GM21367 (cell line): ENCODE measurements around the gene CHAT.

Experiments
- ATAC-seq: cut with Tn5 transposase; IDR thresholded peaks from one replicate; pipeline ENCODE4 v1.9.1; 2021; ENCODE audit not compliant: unreplicated experiment

CHAT gene

DNA sequence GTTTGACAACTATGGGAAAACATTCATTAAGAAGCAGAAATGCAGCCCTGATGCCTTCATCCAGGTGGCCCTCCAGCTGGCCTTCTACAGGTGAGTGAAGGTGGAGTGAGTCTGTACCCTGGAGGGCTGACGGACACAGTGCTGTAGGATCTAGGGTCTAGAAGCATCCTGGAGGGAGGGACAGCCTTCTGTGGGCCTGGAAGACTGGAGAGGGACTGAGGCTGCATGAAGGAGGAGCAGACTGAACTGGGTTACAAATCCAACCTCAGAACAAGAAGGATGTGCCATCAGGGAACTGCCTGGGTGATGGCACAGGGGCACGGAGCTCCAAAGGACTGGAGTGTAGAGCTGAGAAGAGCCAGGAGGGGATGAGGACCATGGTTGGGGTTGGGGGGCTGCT is 38.1 kb downstream of the CHAT start:
- no peak for ATAC-seq

DNA sequence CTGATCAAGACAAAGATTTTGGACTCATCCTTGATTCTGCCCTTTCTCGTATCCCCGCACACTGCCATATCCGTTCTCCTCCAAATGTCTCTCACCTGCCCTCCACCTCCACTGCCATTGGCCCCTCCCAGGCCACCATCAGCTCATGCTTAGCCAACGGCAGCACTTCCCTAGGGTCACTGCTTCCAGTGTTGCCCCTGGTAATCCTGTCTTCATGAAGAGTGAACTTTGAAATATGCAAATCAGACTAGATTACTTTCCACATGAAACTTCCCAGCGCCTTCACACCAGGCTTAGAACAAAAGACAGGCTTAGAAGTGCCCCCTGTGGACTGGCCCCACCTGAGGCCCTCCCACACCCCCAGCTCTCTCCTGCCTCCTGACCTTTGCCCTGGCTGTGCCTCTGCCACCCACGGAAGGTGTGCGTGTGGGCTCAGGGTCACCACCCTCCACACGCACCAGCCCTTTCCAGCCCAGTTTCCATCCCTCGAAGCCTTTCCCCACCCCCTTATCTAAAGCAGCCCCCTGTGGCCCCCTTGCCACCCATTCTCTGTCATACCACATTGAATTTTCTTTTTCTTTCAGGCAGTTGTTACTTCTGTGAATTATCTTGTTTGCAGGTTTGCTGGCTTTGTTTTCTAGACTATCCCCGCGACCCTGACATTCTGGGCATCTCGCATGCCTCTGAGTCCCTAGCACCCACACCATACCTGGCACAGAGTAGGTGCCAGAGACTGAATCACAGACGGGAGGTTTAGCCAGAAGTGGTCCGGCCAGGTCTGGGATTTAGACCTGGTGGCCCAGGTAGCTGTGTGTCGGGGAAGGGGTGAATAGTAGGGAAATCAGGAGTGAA is 38.8 kb downstream of the CHAT start:
- ATAC-seq: no peak

DNA sequence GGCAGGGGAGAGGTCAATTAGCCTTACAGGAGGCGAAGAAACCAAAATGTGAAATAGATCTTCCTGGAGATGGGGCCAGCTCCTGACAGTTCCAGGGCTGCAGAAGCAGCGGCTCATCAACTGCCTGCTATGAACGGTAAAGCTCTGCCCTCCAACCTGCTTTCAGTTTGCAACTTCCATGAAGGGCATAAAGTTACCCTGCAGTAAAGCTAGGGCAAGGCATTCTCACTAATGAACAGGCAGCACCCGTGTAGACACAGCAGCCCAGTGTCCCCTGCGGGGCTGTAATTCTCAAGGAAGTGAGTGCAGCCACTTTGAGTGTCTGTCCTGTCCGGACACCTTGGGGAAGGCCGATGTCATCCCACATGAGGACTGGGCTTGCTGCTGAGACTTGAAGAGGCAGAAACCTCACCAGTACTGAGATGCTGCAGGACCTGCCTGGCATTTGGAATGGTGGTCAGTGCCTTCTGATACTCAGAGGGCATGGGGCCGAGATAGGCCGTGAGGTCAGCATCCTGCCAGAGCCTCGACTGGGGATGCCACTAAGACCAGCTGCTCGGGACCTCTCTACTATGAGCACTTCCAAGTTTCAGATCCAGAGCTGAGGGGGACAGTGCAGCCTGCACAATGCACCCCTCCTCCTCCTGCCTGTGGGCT is 39.6 kb downstream of the CHAT start:
- ATAC-seq: no peak

DNA sequence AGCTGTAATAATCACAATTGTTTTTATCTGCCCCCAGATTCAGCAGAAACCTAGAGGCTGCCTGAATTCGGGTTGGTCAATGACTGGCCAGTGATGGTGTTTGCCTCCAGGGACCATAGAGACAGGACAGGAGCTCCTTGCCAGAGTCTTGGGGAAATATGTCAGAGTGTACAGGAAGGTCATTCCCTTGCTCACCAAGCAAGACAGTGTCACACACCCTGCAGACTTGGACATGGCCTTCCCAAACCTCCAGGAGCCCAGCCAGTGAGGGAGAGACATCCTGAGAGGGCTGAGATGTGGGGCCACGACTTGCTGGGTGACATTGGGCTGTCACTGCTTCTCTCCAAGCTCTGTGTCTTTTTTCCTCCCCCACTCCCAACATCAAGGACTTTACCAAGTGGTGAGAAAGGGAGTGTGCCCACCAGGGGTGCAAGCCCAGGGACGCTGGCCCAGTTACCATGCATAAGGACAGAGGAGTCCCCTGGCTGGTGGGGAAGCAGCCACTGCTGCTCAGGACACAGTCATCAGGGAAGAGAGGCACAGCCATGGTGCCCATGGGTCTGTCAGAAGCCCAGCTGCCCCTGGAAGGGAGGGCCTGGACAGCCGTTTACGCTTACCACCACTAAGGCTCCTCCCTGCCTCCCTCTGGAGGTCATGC is 40.3 kb downstream of the CHAT start:
- ATAC-seq: no peak

DNA sequence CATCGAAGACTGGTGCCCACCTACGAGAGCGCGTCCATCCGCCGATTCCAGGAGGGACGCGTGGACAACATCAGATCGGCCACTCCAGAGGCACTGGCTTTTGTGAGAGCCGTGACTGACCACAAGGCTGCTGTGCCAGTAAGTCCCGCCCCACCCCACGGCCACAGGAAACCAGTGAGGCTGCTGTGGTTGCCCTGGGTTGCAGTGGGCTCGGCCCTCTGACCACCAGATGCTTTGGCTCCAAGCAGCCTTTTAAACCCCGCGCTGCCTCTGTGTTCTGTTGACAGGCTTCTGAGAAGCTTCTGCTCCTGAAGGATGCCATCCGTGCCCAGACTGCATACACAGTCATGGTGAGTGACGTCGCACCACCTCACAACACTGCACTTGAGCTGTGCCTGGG is 41.3 kb downstream of the CHAT start:
- ATAC-seq: no peak

DNA sequence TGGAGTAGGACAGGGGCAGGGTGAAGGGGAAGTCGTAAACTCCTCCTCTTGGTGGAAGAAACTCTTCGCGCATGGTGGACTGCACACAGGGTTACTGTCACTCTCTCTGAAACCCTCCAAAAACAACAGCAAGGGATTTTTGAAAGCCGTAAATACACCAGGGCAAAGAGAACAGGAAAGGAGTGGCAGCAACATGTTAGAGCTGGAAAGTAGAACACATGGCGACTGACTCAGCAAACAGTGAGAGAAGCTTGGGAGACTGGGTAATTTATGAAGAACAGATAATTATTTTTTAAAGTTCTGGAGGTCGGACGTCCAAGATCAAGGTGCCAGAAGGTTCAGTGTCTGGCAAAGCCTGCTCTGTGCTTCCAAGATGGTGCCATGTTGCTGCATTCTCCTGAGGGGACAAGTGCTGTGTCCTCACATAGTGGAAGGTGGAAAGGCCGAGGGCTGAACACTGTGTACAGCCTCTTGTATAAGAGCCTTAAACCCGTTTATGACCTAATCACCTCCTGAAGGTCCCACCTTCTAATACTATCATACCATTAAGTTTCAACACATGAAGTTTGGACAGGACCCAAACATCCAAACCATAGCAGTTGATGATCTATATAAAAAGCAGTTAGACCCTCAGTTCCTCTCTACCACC is 43.1 kb downstream of the CHAT start:
- ATAC-seq: no peak

DNA sequence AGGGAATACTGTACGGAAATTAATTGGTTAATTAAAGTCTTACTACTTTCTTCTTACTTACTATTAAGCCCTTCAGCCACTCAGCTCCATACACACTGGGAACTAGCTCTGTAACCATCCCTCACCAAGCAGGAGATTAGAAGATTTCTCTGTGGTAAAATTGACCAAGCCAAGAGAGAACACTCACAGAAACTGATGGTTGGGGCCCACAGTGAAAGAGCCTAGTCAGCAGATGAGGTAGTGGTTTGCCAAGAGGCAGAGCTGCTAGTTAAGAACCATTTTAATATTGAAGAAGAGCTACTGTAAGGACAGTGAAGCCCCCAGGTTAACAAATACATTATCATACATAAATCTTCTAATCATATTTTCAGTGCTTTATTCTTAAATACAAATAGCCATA is 43.8 kb downstream of the CHAT start:
- no peak for ATAC-seq

DNA sequence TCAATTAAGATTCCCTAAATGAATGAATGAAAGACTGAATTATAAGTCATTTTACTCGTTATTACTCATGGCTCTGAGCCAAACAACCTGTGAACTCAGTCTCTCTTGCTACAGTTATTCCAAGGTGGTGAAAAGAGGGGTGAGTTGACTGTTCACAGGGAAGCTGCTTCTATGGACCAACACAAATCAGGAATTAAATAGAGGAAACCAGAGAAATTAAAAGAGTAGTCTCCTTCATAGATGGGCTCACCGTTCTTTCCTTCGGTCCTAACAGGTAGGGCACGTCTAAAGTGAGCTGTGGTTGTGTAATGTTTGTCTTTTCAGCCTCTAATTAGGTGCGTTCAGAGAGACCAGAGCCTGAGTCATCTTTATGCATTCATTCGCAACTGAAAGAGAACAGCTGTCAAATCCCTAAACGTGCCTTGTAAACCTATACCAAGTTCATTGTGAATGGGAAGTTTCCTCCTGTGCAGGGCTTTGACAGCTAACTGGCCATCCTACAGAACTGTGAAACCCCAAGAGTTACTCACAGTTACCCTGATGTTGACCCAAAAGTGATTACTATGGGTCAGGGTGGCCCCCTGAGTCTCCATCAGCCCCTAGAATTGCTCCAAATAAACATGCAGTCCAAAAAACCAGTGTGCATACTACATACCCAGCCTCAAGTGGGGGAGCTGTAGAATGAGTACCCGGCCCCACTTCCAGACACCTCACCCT is 47.5 kb downstream of the CHAT start:
- ATAC-seq: no peak

DNA sequence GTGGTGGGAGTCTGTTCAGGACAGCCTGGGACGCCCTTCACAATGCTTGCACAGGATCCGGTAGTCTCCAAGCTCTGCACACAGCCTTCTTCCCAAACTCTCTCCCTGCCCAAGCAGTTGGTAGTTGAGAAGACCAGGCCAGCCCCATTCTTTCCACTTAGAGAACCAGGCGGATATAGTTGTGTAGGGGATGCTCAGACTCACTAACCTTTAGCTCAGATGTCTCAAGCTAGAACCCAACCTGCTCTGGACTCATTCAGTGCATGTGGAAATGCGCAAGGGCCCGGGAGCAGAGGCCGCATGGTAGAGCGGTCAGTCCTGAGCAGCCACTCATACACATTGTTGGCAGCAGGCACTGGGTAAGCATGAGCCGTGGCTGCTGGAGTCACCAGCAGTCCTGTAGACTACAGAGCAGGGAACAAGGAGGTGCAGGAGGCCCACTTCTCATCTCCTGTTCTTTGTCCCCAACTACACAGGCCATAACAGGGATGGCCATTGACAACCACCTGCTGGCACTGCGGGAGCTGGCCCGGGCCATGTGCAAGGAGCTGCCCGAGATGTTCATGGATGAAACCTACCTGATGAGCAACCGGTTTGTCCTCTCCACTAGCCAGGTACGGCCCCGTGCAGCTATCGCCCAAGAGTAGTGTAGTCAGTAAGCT is 48.5 kb downstream of the CHAT start:
- ATAC-seq: no peak

DNA sequence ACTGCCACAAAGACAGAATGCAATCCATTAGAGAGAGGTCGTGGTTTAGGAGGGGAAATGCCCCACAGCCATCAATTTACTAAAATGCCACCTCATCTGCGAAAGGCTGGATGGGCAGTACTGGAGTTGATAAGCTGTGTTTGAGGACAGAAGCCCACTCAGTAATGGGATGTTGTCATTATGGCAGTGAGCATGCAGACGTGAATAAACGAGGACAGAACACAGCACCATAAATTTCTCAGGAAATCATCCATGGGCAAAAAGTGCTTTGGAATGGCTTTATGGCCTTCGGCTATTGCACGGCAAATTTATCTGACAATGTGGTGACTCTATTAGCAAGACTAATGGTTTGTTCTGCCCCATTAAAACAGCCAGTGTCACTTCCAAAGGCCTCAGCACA is 49.8 kb downstream of the CHAT start:
- no peak for ATAC-seq

DNA sequence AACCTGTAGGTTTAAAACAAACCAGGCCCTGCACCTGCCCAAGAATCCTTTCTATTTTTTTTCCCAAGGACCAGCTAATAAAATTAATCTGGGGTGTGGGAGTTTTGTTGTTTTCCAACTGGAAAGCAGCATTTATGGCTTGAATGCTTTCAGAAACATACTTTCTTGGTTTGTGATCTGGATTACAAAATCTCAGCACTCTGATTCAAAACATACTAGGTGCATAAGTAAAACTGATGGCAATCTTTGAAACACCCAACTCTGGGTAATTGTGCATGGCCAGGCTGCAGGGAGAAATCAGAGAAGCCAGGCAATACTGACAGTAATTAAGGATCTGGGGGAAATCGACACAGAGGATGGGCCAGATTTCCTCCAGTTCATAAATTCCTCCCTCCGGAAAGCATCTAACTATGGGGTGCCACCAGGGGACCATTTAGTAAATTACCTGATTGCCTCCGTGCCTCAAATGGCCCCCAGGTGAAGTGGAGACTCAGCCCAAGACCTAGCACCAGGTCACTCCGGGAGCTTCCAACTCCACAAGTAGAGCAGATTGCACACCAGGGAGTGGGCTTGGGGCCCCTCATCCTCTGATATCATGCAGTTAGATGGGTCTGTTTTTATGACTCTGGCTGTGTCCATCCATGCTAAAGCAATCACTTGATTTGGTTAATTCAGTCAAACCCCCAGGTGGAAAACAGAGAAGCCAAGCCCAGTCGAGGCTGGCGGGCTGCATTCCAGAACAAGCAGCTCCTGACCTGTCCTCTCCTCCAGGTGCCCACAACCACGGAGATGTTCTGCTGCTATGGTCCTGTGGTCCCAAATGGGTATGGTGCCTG is 50.4 kb downstream of the CHAT start:
- ATAC-seq: no peak

DNA sequence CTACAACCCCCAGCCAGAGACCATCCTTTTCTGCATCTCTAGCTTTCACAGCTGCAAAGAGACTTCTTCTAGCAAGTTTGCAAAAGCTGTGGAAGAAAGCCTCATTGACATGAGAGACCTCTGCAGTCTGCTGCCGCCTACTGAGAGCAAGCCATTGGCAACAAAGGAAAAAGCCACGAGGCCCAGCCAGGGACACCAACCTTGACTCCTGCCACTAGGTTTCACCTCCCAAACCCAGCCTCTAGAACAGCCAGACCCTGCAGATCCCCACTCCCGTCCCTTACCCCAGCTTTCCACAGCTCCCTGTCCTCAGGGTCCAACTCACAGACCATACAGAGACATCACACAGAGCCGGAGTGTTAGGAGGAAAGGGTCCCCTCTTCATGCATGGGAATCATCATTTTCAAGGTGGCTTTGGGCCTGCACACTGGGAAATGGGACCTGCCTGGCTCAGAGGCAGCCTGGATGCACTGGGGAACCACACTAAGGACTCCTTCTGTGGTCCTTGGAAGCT is 51.1 kb downstream of the CHAT start:
- ATAC-seq: no peak

DNA sequence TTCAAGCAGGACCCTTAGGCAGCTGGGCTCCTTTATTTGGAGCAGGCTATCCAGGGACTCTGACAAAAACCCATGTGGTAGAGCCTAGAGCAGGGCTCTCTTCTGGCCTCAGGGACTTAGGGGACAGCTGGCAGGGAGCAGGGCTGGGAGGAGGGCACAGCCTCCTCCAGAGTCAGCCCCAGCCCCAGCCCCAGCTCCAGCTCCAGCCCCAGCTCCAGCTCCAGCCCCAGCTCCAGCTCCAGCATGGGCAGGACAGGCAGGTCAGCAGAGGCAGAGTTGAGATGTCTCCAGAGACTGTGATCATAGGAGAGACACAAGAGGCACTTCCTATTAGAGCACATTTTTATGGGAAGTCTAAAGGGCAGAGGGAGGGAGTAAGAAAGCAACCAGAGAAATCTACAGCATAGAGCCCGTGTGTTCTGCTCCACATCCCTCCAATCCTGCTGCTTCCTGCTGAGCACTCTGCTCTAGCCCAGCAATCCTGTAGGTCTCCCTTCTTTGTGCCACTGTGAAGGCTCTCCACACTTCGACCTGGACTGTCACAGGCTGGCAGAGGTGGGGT is 52.3 kb downstream of the CHAT start:
- ATAC-seq: no peak

DNA sequence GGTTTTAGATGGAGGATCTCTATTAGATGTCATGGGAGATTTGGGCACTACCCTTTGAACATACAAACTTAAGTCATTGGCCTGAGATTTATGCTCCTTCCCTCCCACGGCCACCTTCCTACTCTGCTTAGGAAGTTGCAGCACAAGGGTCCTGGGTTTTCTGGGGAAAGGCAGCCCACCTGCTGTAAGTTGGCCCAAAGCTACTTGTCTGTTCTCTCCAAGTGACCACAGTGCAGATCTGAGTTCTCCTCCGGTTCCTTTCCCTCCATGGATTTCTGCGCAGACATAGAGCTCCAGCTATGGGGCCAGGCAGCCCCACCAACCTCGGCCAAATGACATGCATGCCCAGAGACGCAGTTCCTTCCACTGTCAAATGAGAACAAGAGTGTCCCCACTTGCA is 52.8 kb downstream of the CHAT start:
- no peak for ATAC-seq

DNA sequence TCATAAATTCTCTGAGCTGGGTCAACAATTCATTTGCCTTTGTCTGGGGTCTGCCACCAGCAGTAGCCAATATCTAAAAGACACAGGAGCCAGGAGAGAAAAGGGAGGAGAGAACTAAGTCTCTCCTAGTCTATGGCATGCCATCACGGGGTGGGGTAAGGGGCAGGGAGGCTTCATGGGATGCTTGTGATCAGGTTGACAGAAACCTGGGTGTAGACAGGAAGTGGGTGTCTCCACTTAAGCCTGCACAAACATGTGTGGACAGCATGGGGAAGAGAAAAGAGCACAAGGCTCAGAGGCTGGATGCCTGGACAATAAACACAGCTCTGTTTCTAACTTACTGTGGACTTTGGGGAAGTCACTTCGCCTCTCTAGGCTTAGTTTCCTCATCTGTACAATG is 54.2 kb downstream of the CHAT start:
- no peak for ATAC-seq

DNA sequence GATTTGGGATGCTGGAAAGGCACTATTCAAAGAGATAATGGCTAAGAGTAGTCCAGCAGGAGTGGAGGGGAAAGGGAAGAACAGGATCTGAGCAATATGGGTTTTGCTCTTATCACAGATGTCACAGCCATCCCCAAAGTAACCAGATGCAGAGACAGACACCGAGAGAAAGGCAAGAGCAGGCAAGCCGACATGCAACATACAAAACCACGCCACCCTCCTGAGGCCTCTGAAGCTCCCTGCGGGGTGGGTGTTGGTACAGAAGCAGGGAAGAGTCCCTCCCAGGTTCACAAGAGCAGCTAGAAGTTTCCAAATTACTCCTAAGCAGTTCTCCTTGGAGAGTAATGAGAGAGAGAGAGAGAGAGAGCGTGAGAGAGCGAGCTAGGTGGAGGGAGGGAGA is 54.8 kb downstream of the CHAT start:
- no peak for ATAC-seq

DNA sequence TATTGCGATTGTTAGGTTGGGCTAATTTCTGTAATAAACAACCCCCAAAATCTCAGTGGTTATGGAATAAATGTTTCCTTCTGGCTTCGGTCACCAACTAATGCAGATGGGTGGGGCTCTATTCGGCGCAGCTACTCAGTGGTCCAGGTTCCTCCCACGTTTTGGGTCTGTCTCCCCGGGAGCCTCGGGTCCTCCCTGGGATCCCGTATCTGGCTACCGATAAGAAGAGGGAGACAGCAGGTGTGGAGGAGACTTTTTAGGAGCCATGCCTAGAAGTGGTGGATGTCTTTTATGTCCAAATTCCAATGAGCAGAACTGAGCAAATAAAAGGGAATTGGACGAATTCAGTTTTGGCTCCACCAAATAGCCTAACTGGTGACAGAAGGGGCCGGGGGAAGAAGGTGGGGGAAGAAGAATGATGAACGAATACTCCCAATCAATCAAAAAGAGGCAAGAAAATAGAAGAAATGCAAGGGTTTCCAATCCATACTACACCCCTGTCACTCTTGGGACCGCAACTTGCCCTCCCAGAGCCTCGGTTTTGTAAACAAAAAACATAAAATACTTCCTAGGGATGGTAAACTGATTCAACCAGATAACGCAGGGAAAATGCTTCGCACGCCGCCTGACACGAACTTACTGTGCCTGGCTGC is 65.1 kb downstream of the CHAT start:
- ATAC-seq: no peak

DNA sequence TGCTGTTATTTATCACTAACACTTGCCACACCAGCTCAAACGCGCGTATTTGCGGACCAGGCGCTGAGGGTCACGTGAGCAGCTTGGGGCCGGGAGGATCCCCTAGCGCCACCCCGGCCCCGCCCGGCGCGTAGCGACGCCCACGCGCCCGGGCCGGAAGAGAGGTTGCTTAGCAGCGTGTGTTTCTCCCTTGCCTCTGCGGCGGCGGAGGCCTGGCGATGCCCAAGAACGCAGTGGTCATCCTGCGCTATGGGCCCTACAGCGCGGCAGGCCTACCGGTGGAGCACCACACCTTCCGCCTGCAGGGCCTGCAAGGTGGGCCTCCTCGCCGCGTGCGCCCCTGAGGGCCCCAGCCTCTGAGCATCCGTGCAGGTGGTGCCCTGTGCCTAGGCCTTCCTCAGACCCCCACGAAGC is 65.7 kb downstream of the CHAT start, which contains the start of gene C10orf53:
C10orf53 (plus strand) TSS at position 172 of the 414 bp plus-strand sequence; CDS start at position 219, 47 bp downstream.
- ATAC-seq: no peak
